Panc1 (cell line): ENCODE measurements around the gene FOXP2.

ENCODE experiments used
- TF ChIP-seq, protein P1 (sequence below), 2 experiments: IDR thresholded peaks; 2 replicates each; pipeline ENCODE4 v1.6.1; 2011 to 2012; ENCODE audit warnings: low read depth in 2 of 2, control low read depth in 1 of 2, low read length in 1 of 2, mild to moderate bottlenecking in 1 of 2, moderate library complexity in 1 of 2; ENCODE audit not compliant: insufficient read depth in 1 of 2
- TF ChIP-seq, protein P2 (sequence below): fragments of 450-650 bp; IDR thresholded peaks from 2 replicates; pipeline ENCODE4 v1.5.1; 2017; ENCODE audit warnings: mild to moderate bottlenecking

DNA sequence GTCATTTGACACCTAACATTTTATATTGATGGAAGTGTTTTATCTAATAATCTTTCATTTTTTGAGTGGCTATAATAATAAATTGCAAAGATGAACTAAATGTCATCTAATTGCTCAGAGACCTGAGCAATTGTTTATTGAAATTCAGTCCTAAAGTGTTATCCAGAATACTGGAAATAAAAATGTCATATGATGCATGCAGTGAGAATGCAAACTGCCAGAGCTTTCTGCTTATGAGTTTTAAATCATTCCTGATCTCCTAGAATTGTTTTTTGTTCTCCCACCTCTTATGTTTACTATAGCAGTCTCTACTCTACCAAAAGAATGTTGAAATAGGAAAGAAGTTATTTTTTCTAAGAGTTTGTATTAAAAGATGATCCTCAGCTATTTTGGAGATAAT lies 116.7 kb downstream of the FOXP2 start:
- TF ChIP-seq, protein P1, sequence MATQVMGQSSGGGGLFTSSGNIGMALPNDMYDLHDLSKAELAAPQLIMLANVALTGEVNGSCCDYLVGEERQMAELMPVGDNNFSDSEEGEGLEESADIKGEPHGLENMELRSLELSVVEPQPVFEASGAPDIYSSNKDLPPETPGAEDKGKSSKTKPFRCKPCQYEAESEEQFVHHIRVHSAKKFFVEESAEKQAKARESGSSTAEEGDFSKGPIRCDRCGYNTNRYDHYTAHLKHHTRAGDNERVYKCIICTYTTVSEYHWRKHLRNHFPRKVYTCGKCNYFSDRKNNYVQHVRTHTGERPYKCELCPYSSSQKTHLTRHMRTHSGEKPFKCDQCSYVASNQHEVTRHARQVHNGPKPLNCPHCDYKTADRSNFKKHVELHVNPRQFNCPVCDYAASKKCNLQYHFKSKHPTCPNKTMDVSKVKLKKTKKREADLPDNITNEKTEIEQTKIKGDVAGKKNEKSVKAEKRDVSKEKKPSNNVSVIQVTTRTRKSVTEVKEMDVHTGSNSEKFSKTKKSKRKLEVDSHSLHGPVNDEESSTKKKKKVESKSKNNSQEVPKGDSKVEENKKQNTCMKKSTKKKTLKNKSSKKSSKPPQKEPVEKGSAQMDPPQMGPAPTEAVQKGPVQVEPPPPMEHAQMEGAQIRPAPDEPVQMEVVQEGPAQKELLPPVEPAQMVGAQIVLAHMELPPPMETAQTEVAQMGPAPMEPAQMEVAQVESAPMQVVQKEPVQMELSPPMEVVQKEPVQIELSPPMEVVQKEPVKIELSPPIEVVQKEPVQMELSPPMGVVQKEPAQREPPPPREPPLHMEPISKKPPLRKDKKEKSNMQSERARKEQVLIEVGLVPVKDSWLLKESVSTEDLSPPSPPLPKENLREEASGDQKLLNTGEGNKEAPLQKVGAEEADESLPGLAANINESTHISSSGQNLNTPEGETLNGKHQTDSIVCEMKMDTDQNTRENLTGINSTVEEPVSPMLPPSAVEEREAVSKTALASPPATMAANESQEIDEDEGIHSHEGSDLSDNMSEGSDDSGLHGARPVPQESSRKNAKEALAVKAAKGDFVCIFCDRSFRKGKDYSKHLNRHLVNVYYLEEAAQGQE (IDR thresholded peaks at IDR 0.05; ENCODE audit: insufficient read depth in 1 of 2, low read depth in 2 of 2, low read length in 1 of 2): no peak
- TF ChIP-seq, protein P2, sequence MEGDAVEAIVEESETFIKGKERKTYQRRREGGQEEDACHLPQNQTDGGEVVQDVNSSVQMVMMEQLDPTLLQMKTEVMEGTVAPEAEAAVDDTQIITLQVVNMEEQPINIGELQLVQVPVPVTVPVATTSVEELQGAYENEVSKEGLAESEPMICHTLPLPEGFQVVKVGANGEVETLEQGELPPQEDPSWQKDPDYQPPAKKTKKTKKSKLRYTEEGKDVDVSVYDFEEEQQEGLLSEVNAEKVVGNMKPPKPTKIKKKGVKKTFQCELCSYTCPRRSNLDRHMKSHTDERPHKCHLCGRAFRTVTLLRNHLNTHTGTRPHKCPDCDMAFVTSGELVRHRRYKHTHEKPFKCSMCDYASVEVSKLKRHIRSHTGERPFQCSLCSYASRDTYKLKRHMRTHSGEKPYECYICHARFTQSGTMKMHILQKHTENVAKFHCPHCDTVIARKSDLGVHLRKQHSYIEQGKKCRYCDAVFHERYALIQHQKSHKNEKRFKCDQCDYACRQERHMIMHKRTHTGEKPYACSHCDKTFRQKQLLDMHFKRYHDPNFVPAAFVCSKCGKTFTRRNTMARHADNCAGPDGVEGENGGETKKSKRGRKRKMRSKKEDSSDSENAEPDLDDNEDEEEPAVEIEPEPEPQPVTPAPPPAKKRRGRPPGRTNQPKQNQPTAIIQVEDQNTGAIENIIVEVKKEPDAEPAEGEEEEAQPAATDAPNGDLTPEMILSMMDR: no peak
